AG04450 (cell line): ENCODE data around the gene ETV6. TPM values are rescaled to one million over a fixed set of nuclear protein-coding genes. Genes with fewer than 3 reads are reported as not detected.

Experiments
- CTCF ChIA-PET: fragments of 300-600, 350-600 bp; formaldehyde crosslinking; extraction: SDS; loops from one replicate; lab custom pipeline; 2022; ENCODE audit warnings: antibody characterized with exemption, inconsistent platforms; lab: Charles Lee
- POLR2A ChIA-PET: fragments of 350-600 bp; formaldehyde crosslinking; extraction: SDS; loops from one replicate; lab custom pipeline; 2021; ENCODE audit warnings: antibody characterized with exemption, inconsistent platforms; lab: Yijun Ruan, JAX
- DNase-seq: peaks from one replicate; pipeline ENCODE4 v3.0.0-alpha.2; 2011; ENCODE audit warnings: low read depth, low spot score
- H3K27ac ChIP-seq: one replicate; pipeline ENCODE4 v1.5.1; 2012; ENCODE audit warnings: low read depth, low read length, control low read depth
- H3K27me3 ChIP-seq: one replicate; pipeline ENCODE4 v1.6.0; 2012; ENCODE audit warnings: low read length; ENCODE audit not compliant: control insufficient read depth, insufficient read depth
- H3K4me3 ChIP-seq: 2 replicates; pipeline ENCODE4 v1.5.1; 2011; ENCODE audit warnings: mild to moderate bottlenecking, low read depth, low read length, control low read depth
- H3K9me3 ChIP-seq: 2 replicates; pipeline ENCODE4 v1.5.1; 2012; ENCODE audit warnings: low read length; ENCODE audit not compliant: control insufficient read depth, insufficient read depth
- polyA plus RNA-seq: library from polyadenylated mRNA; depleted of rRNA; stranded (reverse); fragments of >200 nt; gene quantifications from 2 replicates; pipeline ENCODE4 v1.2.3, GENCODE V29; 2011
- TF ChIP-seq, protein P1 (sequence below): IDR thresholded peaks from 2 replicates; pipeline ENCODE4 v1.5.1; 2011; ENCODE audit warnings: low read depth, low read length, control low read depth, inconsistent platforms

The ETV6 gene
- polyA plus RNA-seq, 1 experiment, result 7.9 TPM

DNA sequence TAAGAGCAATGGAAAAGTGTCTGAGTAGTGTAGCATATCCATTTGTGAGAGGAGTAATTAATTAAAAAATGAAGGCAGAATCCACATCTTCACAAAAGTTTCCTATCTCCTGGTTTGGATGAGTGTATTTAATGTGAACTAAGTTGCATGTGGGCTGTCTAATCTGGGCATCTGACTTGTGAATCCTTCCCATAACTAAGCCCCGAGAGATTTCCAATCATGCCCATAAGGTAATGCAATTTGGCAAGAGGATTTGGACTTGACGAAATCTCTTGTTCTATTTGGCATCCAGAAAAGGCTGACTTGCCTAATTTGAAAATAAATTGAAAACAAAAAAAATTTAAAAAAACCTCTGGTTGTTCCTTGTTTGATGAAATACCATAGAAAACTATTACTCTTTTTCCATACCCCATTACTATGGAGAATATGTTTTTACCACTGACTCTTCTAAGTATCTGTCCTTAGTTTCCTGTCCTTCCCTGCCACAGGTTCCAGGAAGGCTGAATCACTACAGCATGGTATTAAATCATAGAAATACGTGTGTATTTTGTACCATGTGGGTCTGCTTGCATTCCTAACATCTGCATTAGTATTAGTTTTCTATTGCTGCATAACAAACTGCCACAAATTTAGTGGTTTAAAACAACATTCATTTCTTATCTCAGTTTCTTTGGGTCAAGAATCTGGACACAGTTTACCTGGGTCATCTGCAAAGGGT is 48.4 kb downstream of the ETV6 start:
- CTCF ChIA-PET, result no interaction called here

DNA sequence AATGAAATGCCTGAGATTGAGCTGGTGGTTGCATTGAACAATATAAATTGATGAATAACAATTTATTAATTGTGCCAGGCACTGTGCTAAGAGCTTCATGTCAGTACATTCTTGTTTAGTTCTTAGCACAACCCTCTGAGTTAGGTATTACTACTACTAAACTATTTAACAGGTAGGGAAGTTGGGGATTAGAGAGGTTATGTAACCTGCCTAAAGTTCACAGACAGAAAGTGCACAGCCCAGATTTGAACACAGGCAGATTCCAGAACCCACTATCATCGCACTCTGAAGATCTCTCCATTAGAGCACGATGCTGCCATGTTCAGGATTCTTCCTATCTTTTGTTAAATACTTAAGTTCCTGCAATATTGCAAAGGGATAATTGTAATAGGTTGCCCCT is 49.3 kb downstream of the ETV6 start:
- H3K4me3 ChIP-seq, result no peak overlapping the region
- H3K27me3 ChIP-seq, result no peaks in the 10 kb centered on the region
- CTCF ChIA-PET, result no interaction called here
- TF ChIP-seq, protein P1, sequence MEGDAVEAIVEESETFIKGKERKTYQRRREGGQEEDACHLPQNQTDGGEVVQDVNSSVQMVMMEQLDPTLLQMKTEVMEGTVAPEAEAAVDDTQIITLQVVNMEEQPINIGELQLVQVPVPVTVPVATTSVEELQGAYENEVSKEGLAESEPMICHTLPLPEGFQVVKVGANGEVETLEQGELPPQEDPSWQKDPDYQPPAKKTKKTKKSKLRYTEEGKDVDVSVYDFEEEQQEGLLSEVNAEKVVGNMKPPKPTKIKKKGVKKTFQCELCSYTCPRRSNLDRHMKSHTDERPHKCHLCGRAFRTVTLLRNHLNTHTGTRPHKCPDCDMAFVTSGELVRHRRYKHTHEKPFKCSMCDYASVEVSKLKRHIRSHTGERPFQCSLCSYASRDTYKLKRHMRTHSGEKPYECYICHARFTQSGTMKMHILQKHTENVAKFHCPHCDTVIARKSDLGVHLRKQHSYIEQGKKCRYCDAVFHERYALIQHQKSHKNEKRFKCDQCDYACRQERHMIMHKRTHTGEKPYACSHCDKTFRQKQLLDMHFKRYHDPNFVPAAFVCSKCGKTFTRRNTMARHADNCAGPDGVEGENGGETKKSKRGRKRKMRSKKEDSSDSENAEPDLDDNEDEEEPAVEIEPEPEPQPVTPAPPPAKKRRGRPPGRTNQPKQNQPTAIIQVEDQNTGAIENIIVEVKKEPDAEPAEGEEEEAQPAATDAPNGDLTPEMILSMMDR, result no peak
- DNase-seq, result no peak
- no peak overlapping the region for H3K27ac ChIP-seq
- no peaks in the 10 kb centered on the region; the same call in 1 of the 2 replicates for H3K9me3 ChIP-seq
- POLR2A ChIA-PET, result no interaction called here

More for the DNA sequence above, 48.4 kb downstream of the ETV6 start:
- POLR2A ChIA-PET, result no interaction called here
- no peak for DNase-seq
- H3K9me3 ChIP-seq, result no peaks in the 10 kb centered on the region; the same call in 1 of the 2 replicates
- TF ChIP-seq, protein P1, result no peak
- H3K27ac ChIP-seq, result no peak overlapping the region
- H3K4me3 ChIP-seq, result no peak overlapping the region
- no peaks in the 10 kb centered on the region for H3K27me3 ChIP-seq

DNA sequence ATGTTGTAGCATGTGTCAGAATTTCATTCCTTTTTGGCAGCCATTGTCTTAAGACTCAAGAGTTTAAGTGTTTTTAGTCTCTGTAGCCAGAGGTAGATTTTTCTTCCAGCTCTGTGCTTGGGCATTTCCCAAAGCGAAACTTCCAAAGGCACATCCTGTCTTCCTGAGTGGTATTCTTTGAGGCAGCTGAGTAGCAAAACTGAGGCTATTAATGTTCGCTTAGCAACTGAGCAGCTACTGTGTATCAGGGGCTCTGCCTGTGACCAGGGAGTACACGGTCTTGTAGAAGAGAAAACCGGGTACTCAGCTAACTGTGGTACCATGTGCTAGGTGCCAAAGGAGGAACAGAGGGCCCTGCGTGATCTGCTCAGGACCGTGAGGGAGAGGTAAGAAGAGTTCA is 52.0 kb downstream of the ETV6 start:
- no peak overlapping the region for H3K27ac ChIP-seq
- no peak for DNase-seq
- no peaks in the 10 kb centered on the region; the same call in 1 of the 2 replicates for H3K9me3 ChIP-seq
- TF ChIP-seq, protein P1, result no peak
- POLR2A ChIA-PET, result no interaction called here
- H3K4me3 ChIP-seq, result no peak overlapping the region
- no peaks in the 10 kb centered on the region for H3K27me3 ChIP-seq
- CTCF ChIA-PET, result interaction anchor here (0.5 kb wide), 1 partner anchor 201 kb away, joined by 3 read pairs; no protein-coding TSS in a partner anchor

DNA sequence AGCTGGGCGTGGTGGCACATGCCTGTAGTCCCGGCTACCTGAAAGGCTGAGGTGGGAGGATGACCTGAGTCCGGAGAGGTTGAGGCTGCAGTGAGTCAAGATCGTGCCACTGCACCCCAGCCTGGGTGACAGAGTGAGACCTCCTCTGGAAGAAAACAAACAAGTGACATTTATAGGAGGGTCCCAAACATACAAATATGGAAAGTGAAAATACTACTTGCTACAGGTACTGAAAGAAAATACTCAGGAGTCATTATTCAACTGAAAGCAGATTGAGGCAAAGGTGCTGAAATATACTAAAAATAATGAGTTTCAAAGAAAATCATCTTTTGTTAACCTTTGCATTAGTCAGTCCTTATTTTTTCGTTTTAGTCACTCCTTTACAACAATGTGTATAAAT is 53.5 kb downstream of the ETV6 start:
- ChIA-PET POLR2A (no interaction called here), CTCF (no interaction called here)
- H3K9me3 ChIP-seq, result no peaks in the 10 kb centered on the region; the same call in 1 of the 2 replicates
- H3K27ac ChIP-seq, result no peak overlapping the region
- DNase-seq, result no peak
- TF ChIP-seq, protein P1, result no peak
- H3K27me3 ChIP-seq, result no peaks in the 10 kb centered on the region
- no peak overlapping the region for H3K4me3 ChIP-seq

DNA sequence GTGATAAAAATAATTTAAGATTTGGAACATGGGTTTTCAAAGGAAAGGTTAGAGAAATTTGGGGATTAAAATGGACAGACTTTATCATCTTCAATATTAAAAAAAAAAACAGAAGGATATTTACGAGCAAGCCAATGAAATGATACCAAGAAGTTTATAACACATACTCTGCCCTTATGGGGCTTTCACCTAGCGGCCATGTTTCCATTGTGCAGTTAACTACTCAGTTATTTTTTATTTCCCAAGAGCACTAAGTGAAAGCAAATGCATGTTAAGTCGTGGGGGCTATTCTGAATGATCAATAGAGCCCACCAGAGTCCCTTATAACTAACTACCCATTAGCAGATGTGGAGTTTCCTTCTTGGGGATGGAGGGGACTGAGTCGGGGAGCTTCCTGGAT is 53.9 kb downstream of the ETV6 start:
- CTCF ChIA-PET, result no interaction called here
- DNase-seq, result no peak
- TF ChIP-seq, protein P1, result no peak
- no peaks in the 10 kb centered on the region for H3K27me3 ChIP-seq
- no peak overlapping the region for H3K4me3 ChIP-seq
- POLR2A ChIA-PET, result no interaction called here
- H3K9me3 ChIP-seq, result no peaks in the 10 kb centered on the region; the same call in 1 of the 2 replicates
- H3K27ac ChIP-seq, result no peak overlapping the region
